Activated gamma-delta T cell treated with anti-CD3 and anti-CD28 coated beads, Interleukin-2, amount 50 U/mL, for 16 hours (primary cell): ENCODE measurements around the gene FAM204A.

ENCODE experiments used
- DNase-seq: peaks from one replicate; pipeline ENCODE4 v3.0.0-alpha.2; 2020; ENCODE audit warnings: low read depth

Gene FAM204A

GRCh38 chr10:118277871-118278270, 64.3 kb downstream of the FAM204A start:
- DNase-seq = no peak

- DNase-seq = no peak
These were observed 65.4 kb downstream of the FAM204A start for GRCh38 chr10:118276727-118277126.

- no peak for DNase-seq
These were observed 65.9 kb downstream of the FAM204A start for GRCh38 chr10:118276204-118276603.

GRCh38 chr10:118273662-118274061, 68.5 kb downstream of the FAM204A start:
- DNase-seq = no peak

GRCh38 chr10:118272767-118273166, 69.4 kb downstream of the FAM204A start:
- DNase-seq = no peak

GRCh38 chr10:118272149-118272721, 69.9 kb downstream of the FAM204A start:
- DNase-seq = no peak

GRCh38 chr10:118271671-118272070, 70.5 kb downstream of the FAM204A start:
- no peak for DNase-seq

GRCh38 chr10:118266098-118266748, 75.9 kb downstream of the FAM204A start:
- no peak for DNase-seq

- DNase-seq = no peak
These were observed 77.2 kb downstream of the FAM204A start for GRCh38 chr10:118264838-118265470.

- DNase-seq = no peak
These were observed 77.9 kb downstream of the FAM204A start for GRCh38 chr10:118264252-118264651.

- DNase-seq = no peak
These were observed 79.6 kb downstream of the FAM204A start for GRCh38 chr10:118262538-118262937.

GRCh38 chr10:118259288-118259906, 82.7 kb downstream of the FAM204A start:
- no peak for DNase-seq

- no peak for DNase-seq
These were observed 83.8 kb downstream of the FAM204A start for GRCh38 chr10:118258285-118258684.

- DNase-seq = no peak
These were observed 85.1 kb downstream of the FAM204A start for GRCh38 chr10:118256825-118257570.

- no peak for DNase-seq
These were observed 85.9 kb downstream of the FAM204A start for GRCh38 chr10:118256209-118256608.

GRCh38 chr10:118255355-118255754, 86.8 kb downstream of the FAM204A start:
- no peak for DNase-seq

GRCh38 chr10:118254654-118255053, 87.5 kb downstream of the FAM204A start:
- DNase-seq = no peak

- no peak for DNase-seq
These were observed 88.7 kb downstream of the FAM204A start for GRCh38 chr10:118253397-118253796.

GRCh38 chr10:118251791-118252190, 90.3 kb downstream of the FAM204A start:
- no peak for DNase-seq

- DNase-seq = no peak
These were observed 92.4 kb downstream of the FAM204A start for GRCh38 chr10:118249714-118250113.
